Embryonic facial prominence (tissue), 1 donor: ENCODE data around the gene ABCB1.
"Not testable (repeated sequence)": the region's sequence is repeated elsewhere in the genome, so short reads cannot be mapped to it uniquely, and the experiment has no call there.

Experiments
- DNase-seq: peaks from one replicate; pipeline ENCODE4 v3.0.0-alpha.2; 2016; ENCODE audit errors: extremely low spot score

ABCB1 gene

GRCh38 chr7:87575521-87575920, 25.2 kb downstream of the ABCB1 start:
- no peak for DNase-seq

- no peak for DNase-seq
These were observed 26.1 kb downstream of the ABCB1 start for GRCh38 chr7:87574630-87575029.

GRCh38 chr7:87572513-87572912, 28.2 kb downstream of the ABCB1 start:
- DNase-seq, result not testable (repeated sequence)

- DNase-seq, result no peak
These were observed 30.5 kb downstream of the ABCB1 start for GRCh38 chr7:87570178-87570577.

- no peak for DNase-seq
These were observed 33.6 kb downstream of the ABCB1 start for GRCh38 chr7:87567052-87567451.

GRCh38 chr7:87566311-87566900, 34.3 kb downstream of the ABCB1 start:
- DNase-seq, result no peak

GRCh38 chr7:87565877-87566276, 34.8 kb downstream of the ABCB1 start:
- no peak for DNase-seq

GRCh38 chr7:87564296-87564963, 36.3 kb downstream of the ABCB1 start:
- DNase-seq, result no peak

GRCh38 chr7:87561702-87562101, 39.0 kb downstream of the ABCB1 start:
- no peak for DNase-seq

GRCh38 chr7:87561102-87561501, 39.6 kb downstream of the ABCB1 start:
- DNase-seq, result no peak

- no peak for DNase-seq
These were observed 48.3 kb downstream of the ABCB1 start for GRCh38 chr7:87552351-87552900.

- DNase-seq, result no peak
These were observed 52.4 kb downstream of the ABCB1 start for GRCh38 chr7:87548123-87548919.

GRCh38 chr7:87545760-87546159, 54.9 kb downstream of the ABCB1 start:
- no peak for DNase-seq

GRCh38 chr7:87543623-87544022, 57.1 kb downstream of the ABCB1 start:
- no peak for DNase-seq

- no peak for DNase-seq
These were observed 59.0 kb downstream of the ABCB1 start for GRCh38 chr7:87541648-87542047.

GRCh38 chr7:87538052-87538451, 62.6 kb downstream of the ABCB1 start:
- DNase-seq, result no peak

GRCh38 chr7:87534072-87534471, 66.6 kb downstream of the ABCB1 start:
- DNase-seq, result no peak

- DNase-seq, result no peak
These were observed 70.6 kb downstream of the ABCB1 start for GRCh38 chr7:87530126-87530525.

GRCh38 chr7:87528730-87529129, 72.0 kb downstream of the ABCB1 start:
- no peak for DNase-seq

GRCh38 chr7:87518735-87519134, 81.9 kb downstream of the ABCB1 start:
- DNase-seq, result no peak

- no peak for DNase-seq
These were observed 82.8 kb downstream of the ABCB1 start for GRCh38 chr7:87517891-87518290.

- no peak for DNase-seq
These were observed 83.4 kb downstream of the ABCB1 start for GRCh38 chr7:87517136-87517815.
